ENCODE measurements around the gene NKTR.

DNA sequence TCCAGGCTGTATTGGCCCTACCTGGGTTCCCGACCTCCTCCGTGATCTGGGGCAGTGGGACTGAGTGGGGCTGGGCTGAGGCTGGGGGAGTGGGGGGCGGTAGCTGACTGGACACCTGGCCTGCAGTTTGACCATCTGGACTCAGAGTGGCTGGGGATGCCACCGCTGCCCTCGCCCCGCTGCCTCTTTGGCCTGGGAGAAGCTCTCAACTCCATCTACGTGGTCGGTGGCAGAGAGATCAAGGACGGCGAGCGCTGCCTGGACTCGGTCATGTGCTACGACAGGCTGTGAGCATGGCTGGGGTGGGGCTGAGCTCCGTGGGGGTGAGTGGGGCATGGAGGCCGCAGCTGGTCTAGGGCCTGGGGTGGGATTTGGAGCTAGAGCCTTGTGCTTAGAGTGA is 87.5 kb downstream of the NKTR start:
- TF ChIP-seq, protein P1, sequence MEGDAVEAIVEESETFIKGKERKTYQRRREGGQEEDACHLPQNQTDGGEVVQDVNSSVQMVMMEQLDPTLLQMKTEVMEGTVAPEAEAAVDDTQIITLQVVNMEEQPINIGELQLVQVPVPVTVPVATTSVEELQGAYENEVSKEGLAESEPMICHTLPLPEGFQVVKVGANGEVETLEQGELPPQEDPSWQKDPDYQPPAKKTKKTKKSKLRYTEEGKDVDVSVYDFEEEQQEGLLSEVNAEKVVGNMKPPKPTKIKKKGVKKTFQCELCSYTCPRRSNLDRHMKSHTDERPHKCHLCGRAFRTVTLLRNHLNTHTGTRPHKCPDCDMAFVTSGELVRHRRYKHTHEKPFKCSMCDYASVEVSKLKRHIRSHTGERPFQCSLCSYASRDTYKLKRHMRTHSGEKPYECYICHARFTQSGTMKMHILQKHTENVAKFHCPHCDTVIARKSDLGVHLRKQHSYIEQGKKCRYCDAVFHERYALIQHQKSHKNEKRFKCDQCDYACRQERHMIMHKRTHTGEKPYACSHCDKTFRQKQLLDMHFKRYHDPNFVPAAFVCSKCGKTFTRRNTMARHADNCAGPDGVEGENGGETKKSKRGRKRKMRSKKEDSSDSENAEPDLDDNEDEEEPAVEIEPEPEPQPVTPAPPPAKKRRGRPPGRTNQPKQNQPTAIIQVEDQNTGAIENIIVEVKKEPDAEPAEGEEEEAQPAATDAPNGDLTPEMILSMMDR (conservative IDR thresholded peaks at IDR 0.05; ENCODE audit: low read length), result no peak
- no peak for TF ChIP-seq EZH2phosphoT487 (IDR thresholded peaks at IDR 0.05; ENCODE audit: borderline replicate concordance, low read depth, low read length)
